B cell (primary cell): ENCODE data around the gene PDGFRB. TPM values are rescaled to one million over a fixed set of nuclear protein-coding genes. Genes with fewer than 3 reads are reported as not detected.

ENCODE experiments used
- ATAC-seq: fragments of 200-7000 bp; cut with Tn5 transposase; one replicate; pipeline ENCODE4 v1.10.0; 2021; ENCODE audit warnings: low read depth, mild to moderate bottlenecking, moderate number of reproducible peaks, moderate library complexity
- CTCF ChIA-PET: fragments of 350-600 bp; sonication (Branson Sonifier 250); formaldehyde crosslinking; loops from one replicate; lab custom pipeline; 2021; ENCODE audit warnings: antibody characterized with exemption, inconsistent platforms; lab: Charles Lee
- POLR2A ChIA-PET: fragments of 350-600 bp; sonication (Branson Sonifier 250); formaldehyde crosslinking; loops from one replicate; lab custom pipeline; 2021; ENCODE audit warnings: antibody characterized with exemption; lab: Charles Lee
- DNase-seq: peaks from one replicate; pipeline ENCODE4 v3.0.0; 2013
- H2AFZ ChIP-seq: 2 replicates; pipeline ENCODE4 v1.6.1; 2012; ENCODE audit warnings: mild to moderate bottlenecking, low read depth, low read length; ENCODE audit not compliant: insufficient read depth, poor library complexity, severe bottlenecking
- H3K27ac ChIP-seq, 2 donors: 1 replicate in 1 of 2; 2 replicates in 1 of 2; pipeline ENCODE4 v1.5.1; 2012 to 2013; ENCODE audit warnings: low read length in 2 of 2, mild to moderate bottlenecking in 2 of 2, moderate library complexity in 1 of 2
- H3K27me3 ChIP-seq, 4 experiments: fragments of 200-600 bp in 1 of 4; sonication (generic) in 1 of 4; replicated peaks in 1 of 4; 1 replicate in 2 of 4; 2 replicates in 2 of 4; pipeline versions ENCODE4 v1.6.1 to v1.7.0; 2013 to 2016; ENCODE audit warnings: low read length in 3 of 4, mild to moderate bottlenecking in 2 of 4, mixed read lengths in 1 of 4, moderate library complexity in 1 of 4; ENCODE audit not compliant: insufficient read depth in 4 of 4, control insufficient read depth in 3 of 4; ENCODE audit errors: control extremely low read depth in 1 of 4
- H3K36me3 ChIP-seq, 2 experiments: replicated peaks in 1 of 2; 1 replicate in 1 of 2; 2 replicates in 1 of 2; pipeline versions ENCODE4 v1.6.1 to v1.7.1; 2013; ENCODE audit warnings: low read length in 1 of 2; ENCODE audit not compliant: insufficient read depth in 2 of 2, control insufficient read depth in 1 of 2; ENCODE audit errors: control extremely low read depth in 1 of 2, extremely low read depth in 1 of 2
- H3K4me1 ChIP-seq, 2 donors: fragments of 200-600 bp in 1 of 2; sonication (generic) in 1 of 2; 1 replicate in 1 of 2; 2 replicates in 1 of 2; pipeline versions ENCODE4 v1.5.1 to v1.6.1; 2013 to 2017; ENCODE audit warnings: low read length in 2 of 2; ENCODE audit not compliant: control insufficient read depth in 2 of 2, insufficient read depth in 2 of 2
- H3K4me2 ChIP-seq: replicated peaks from 2 replicates; pipeline ENCODE3; 2012; ENCODE audit warnings: mild to moderate bottlenecking, low read depth, low read length; ENCODE audit not compliant: poor library complexity, severe bottlenecking
- H3K4me3 ChIP-seq, 5 experiments: fragments of 200-600 bp in 1 of 5; sonication (generic) in 1 of 5; 1 replicate in 3 of 5; 2 replicates in 2 of 5; pipeline versions ENCODE4 v1.5.1 to v1.7.0; 2011 to 2016; ENCODE audit warnings: low read length in 4 of 5, mild to moderate bottlenecking in 4 of 5, low read depth in 2 of 5, control low read depth in 1 of 5, moderate library complexity in 1 of 5; ENCODE audit not compliant: insufficient read depth in 1 of 5; ENCODE audit errors: control extremely low read depth in 1 of 5, extremely low read depth in 1 of 5
- H3K79me2 ChIP-seq: fragments of 200-600 bp; sonication (generic); one replicate; pipeline ENCODE4 v1.6.0; 2016; ENCODE audit warnings: low read length; ENCODE audit not compliant: control insufficient read depth, insufficient read depth
- H3K9ac ChIP-seq: fragments of 200-600 bp; sonication (generic); 2 replicates; pipeline ENCODE4 v1.6.1; 2017; ENCODE audit warnings: mild to moderate bottlenecking, low read length, moderate library complexity
- H3K9me3 ChIP-seq, 3 donors: one replicate each; pipeline versions ENCODE4 v1.6.1 to v1.7.1; 2013; ENCODE audit warnings: low read length in 2 of 3; ENCODE audit not compliant: control insufficient read depth in 2 of 3, insufficient read depth in 1 of 3; ENCODE audit errors: control extremely low read depth in 1 of 3
- H4K20me1 ChIP-seq: 2 replicates; pipeline ENCODE4 v1.6.0; 2012; ENCODE audit warnings: mild to moderate bottlenecking, low read length; ENCODE audit not compliant: insufficient read depth, control insufficient read depth, poor library complexity, severe bottlenecking
- H3K27ac Mint-ChIP-seq: one replicate; pipeline ENCODE4 v1.8.0; 2021; ENCODE audit warnings: mixed read lengths
- H3K27me3 Mint-ChIP-seq: one replicate; pipeline ENCODE4 v1.8.0; 2021; ENCODE audit warnings: mixed read lengths
- H3K4me1 Mint-ChIP-seq: one replicate; pipeline ENCODE4 v1.8.0; 2021; ENCODE audit warnings: mixed read lengths
- H3K4me3 Mint-ChIP-seq: one replicate; pipeline ENCODE4 v1.8.0; 2021; ENCODE audit warnings: mixed read lengths
- H3K9me3 Mint-ChIP-seq: one replicate; pipeline ENCODE4 v1.8.0; 2022; ENCODE audit warnings: mixed read lengths; ENCODE audit not compliant: insufficient read depth
- CTCF ChIP-seq: fragments of 200-600 bp; IDR thresholded peaks from one replicate; pipeline ENCODE4 v1.8.0; 2022; ENCODE audit warnings: antibody characterized with exemption, mild to moderate bottlenecking
- EZH2 ChIP-seq: IDR thresholded peaks from 2 replicates; pipeline ENCODE4 v1.6.1; 2012; ENCODE audit warnings: borderline replicate concordance, low read depth, mild to moderate bottlenecking, moderate library complexity, low read length; ENCODE audit not compliant: insufficient read depth, poor library complexity, severe bottlenecking
- WGBS: methylation state at CpG from one replicate; pipeline ENCODE4 v1.1.5; 2013; ENCODE audit warnings: missing lambda C conversion rate; ENCODE audit not compliant: insufficient coverage; 5-methylcytosine and 5-hydroxymethylcytosine counted together
- intact Hi-C: fragments of 100-400 bp; cut with micrococcal nuclease; formaldehyde crosslinking; loops from one replicate; pipeline ENCODE4 v1.10.0; 2022
- polyA plus RNA-seq: library from polyadenylated mRNA; depleted of rRNA; stranded (reverse); fragments of >200 nt; gene quantifications from 2 replicates; pipeline ENCODE4 v1.2.3, GENCODE V29; 2012
- total RNA-seq, 2 donors: library from RNA; stranded (reverse); fragments of 120-200 nt in 1 of 2; gene quantifications; 1 replicate in 1 of 2; 2 replicates in 1 of 2; pipeline versions ENCODE4 v1.2.3 to v1.2.4, GENCODE V29; 2013 to 2022

PDGFRB gene
- total and polyA plus RNA-seq, 2 donors (not counting 1 experiment from before 2014, with no cell fraction given) = 0.42 to 3.6 TPM

DNA sequence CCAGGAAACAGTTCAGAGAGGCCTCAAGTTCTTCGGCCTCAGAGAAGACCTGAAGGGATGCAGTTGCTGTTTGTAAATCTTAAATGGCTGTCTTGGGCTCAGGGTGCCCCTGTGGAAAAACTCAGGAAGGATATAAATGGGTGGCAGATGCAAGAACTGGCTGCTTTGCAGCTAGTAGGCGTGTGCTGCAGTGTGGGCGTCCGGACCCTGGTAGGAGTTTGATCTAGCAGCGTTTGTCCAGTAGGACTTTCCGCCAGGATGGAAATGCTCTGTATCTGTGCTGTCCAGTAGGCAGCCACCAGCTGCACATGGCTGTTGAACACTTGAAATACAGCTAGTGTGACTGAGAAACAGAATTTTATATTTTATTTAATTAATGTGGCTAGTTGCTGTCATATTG lies 18.6 kb upstream of the PDGFRB start:
- WGBS = 96% methylated on average over 6 of the region's 6 CpGs
- no peak overlapping the region for H3K4me2 ChIP-seq
- no peaks in the 10 kb centered on the region for H3K36me3 ChIP-seq
- TF ChIP-seq EZH2 (no peak), CTCF (no peak)
- H4K20me1 ChIP-seq = no peaks in the 10 kb centered on the region
- no peak overlapping the region for H3K27ac ChIP-seq
- H3K9me3 ChIP-seq = no peaks in the 10 kb centered on the region
- DNase-seq (no peak), ATAC-seq (no peak)
- no peaks in the 10 kb centered on the region for H3K4me1 ChIP-seq
- H2AFZ ChIP-seq = no peak overlapping the region
- ChIA-PET CTCF (no interaction called here), POLR2A (no interaction called here)
- Mint-ChIP-seq H3K27me3 (peaks cover 33% of the 10 kb centered on the region), H3K4me1 (no peaks in the 10 kb centered on the region), H3K4me3 (no peak overlapping the region), H3K9me3 (no peaks in the 10 kb centered on the region), H3K27ac (no peak overlapping the region)
- H3K79me2 ChIP-seq = no peaks in the 10 kb centered on the region
- H3K9ac ChIP-seq = no peak overlapping the region
- intact Hi-C loops = no loop called here
- H3K27me3 ChIP-seq = peaks cover 0 to 6% (median under 1%) of the 10 kb centered on the region in 4 experiments
- H3K4me3 ChIP-seq = no peak overlapping the region

DNA sequence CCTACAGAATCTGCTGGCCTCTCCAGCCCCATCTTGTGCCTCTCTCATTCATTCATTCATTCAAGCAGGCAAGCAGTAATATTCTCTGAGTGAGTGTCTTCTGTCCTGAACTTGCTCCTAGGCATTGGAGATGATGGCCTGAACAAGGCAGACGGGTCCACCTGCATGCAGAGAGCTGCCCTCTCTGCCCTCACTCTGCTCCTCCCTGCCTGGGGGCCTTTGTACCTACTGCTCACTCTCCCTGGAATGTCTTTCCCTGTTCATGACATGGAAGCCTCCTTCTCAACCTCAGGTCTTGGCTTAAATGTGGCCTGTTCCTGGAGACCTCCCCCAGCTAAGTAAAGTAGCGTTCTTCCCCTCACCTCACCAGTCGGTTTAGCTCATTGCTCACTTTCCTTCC lies 17.5 kb upstream of the PDGFRB start:
- Histone ChIP-seq H3K36me3 (no peaks in the 10 kb centered on the region), H3K79me2 (no peaks in the 10 kb centered on the region), H3K4me3 (no peak overlapping the region), H4K20me1 (no peaks in the 10 kb centered on the region), H3K27me3 (peaks cover 0 to 6% (median 5%) of the 10 kb centered on the region in 4 experiments), H3K4me2 (no peak overlapping the region), H3K4me1 (no peaks in the 10 kb centered on the region), H3K27ac (no peak overlapping the region), H3K9me3 (no peaks in the 10 kb centered on the region), H2AFZ (no peak overlapping the region), H3K9ac (no peak overlapping the region)
- ChIA-PET CTCF (interaction anchor here (1.1 kb wide), 1 partner anchor 14 kb away, joined by 5 read pairs; no protein-coding TSS in a partner anchor), POLR2A (no interaction called here)
- no peak overlapping the region for H3K4me3 Mint-ChIP-seq
- no peak overlapping the region for H3K27ac Mint-ChIP-seq
- TF ChIP-seq EZH2 (no peak), CTCF (no peak)
- no peak for DNase-seq
- intact Hi-C loops = no loop called here
- peaks cover 44% of the 10 kb centered on the region for H3K27me3 Mint-ChIP-seq
- ATAC-seq = no peak
- no peaks in the 10 kb centered on the region for H3K4me1 Mint-ChIP-seq
- no peaks in the 10 kb centered on the region for H3K9me3 Mint-ChIP-seq
- 89% methylated on average over 1 of the region's 3 CpGs for WGBS
